HFF-Myc (cell line): Measurements from ENCODE around the gene MYO5B.
A peak's percentile ranks its signal among the peaks of the same experiment; 100 is the strongest.

Source experiments
- DNase-seq: peaks from one replicate; pipeline ENCODE4 v3.0.0-alpha.2; 2011; ENCODE audit warnings: low read depth; ENCODE audit errors: extremely low read depth
- H3K4me3 ChIP-seq: replicated peaks from 2 replicates; pipeline ENCODE4 v1.5.1; 2011; ENCODE audit warnings: low read depth, mild to moderate bottlenecking, control low read depth, low read length
- TF ChIP-seq, protein P1 (sequence below): IDR thresholded peaks from 2 replicates; pipeline ENCODE4 v1.5.1; 2012; ENCODE audit warnings: mild to moderate bottlenecking, low read depth, low read length, control low read depth; ENCODE audit errors: missing control alignments

Gene MYO5B

DNA sequence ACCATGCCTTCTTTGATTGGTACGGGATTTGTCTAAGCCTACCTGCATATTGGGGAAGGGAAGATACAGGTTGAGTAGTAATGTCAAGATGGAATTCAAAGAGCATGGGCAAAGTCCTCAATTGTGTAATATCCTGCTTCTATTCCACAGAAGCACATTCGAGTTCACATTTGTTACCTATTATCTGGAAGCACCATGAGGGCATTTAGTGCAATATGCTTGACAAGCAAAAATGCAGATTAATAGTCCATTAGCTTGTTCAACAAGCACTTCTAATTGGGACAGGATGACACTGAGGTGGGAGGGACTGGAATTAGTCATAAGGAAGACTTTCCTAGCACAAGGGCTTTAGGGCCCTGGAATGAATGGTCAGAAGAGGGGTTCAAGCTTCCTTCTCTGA, 40.5 kb downstream of the MYO5B start:
- DNase-seq, result no peak
- TF ChIP-seq, protein P1, sequence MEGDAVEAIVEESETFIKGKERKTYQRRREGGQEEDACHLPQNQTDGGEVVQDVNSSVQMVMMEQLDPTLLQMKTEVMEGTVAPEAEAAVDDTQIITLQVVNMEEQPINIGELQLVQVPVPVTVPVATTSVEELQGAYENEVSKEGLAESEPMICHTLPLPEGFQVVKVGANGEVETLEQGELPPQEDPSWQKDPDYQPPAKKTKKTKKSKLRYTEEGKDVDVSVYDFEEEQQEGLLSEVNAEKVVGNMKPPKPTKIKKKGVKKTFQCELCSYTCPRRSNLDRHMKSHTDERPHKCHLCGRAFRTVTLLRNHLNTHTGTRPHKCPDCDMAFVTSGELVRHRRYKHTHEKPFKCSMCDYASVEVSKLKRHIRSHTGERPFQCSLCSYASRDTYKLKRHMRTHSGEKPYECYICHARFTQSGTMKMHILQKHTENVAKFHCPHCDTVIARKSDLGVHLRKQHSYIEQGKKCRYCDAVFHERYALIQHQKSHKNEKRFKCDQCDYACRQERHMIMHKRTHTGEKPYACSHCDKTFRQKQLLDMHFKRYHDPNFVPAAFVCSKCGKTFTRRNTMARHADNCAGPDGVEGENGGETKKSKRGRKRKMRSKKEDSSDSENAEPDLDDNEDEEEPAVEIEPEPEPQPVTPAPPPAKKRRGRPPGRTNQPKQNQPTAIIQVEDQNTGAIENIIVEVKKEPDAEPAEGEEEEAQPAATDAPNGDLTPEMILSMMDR, result no peak

DNA sequence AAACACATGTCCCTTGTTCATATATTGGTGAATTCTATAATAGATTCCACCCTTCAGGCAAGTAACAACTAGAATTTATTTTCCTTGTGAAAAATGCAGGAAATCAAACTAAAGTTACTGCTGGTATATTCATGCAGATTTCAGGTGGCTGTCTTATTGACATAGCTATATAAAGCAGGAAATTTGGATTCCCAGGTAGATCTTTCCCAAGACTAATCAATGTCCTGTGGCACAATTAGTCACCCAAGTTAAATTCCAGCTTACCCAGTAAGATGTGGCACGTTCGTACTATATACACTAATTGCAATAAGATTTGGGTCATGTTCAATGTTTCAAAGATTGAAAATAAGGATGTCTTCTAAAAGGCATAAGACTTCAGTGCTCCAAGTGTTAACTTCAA, 42.0 kb downstream of the MYO5B start:
- no peak overlapping the region for H3K4me3 ChIP-seq
- no peak for DNase-seq
- TF ChIP-seq, protein P1, result no peak

More for the DNA sequence above, 40.5 kb downstream of the MYO5B start:
- H3K4me3 ChIP-seq, result no peak overlapping the region

- peak; percentile 5 for DNase-seq
- TF ChIP-seq, protein P1, result no peak
These were observed 43.0 kb downstream of the MYO5B start for GRCh38 chr18:50151926-50152325.

DNA sequence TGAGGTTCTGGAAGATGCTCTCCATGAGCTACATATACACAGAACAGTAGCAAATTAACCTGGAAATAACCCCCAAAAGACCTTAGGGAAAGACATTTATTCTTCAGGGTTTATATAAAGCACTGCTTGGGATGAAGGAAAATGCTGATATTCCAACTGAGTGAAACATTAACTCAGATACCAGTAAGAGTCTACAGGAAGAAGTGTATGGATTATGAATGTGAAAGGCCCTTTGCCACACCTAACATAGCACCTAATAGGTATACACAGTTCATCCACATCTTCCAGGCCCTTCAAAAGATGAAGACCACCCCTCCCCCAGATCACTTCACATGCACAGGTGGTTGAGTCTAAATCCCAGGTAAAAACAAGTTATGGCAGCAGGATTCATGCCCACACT, 50.4 kb downstream of the MYO5B start:
- no peak for DNase-seq
- TF ChIP-seq, protein P1, result no peak
- no peak overlapping the region for H3K4me3 ChIP-seq

More at GRCh38 chr18:50151926-50152325, 43.0 kb downstream of the MYO5B start:
- H3K4me3 ChIP-seq, result no peak overlapping the region

DNA sequence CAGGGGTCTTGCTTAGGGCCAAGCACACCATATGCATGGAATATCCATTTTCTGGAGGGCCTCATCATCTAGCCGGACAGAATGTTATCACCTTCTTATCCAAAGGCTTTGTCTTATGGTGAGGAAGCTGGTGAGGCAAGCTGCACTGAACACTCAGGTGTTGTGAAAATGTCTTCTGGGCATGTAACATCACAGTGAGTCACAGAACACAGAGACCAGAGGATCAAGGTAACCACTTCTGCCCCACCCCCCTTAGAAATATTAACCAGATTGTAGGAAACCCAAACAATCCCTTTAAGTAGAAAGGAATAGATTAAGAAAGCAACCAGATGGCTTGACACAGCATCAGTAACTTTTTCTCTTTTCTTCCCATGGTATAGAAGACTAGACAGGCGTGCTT, 51.1 kb downstream of the MYO5B start:
- TF ChIP-seq, protein P1, result no peak
- no peak for DNase-seq
- no peak overlapping the region for H3K4me3 ChIP-seq

GRCh38 chr18:50143294-50143693, 51.7 kb downstream of the MYO5B start:
- no peak overlapping the region for H3K4me3 ChIP-seq
- TF ChIP-seq, protein P1, result no peak
- DNase-seq, result no peak

DNA sequence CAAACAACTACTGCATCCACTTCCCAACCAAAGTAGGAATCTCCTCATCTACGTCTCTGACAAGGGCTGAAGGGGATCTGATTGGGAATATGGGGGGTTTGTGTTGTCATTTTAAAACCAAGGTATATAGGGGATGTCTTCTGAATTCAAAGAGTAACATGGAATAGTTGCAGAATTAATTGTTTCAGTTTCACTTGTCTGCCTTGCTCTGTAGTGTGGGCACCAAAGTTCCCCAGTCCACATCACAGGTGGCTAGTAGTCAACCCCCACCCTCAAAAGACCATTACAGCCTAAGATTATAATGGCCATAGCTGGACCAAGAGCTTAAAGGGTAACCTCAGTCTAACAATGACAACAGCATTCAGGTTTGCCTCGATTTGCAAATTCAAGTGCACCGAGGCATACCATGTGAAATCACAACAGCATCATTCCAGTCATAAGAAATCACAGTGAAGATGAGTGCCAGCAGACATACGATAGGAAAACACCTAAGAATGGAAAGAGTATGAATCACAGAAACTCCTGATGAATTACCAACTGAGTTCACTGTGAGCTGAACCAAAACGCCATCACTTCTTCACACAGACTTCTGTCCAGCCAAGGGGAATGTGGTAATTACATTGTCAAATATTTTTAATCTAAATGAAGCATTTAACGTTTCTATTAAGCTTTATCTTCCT, 52.4 kb downstream of the MYO5B start:
- no peak overlapping the region for H3K4me3 ChIP-seq
- DNase-seq, result no peak
- TF ChIP-seq, protein P1, result no peak
